Activated T-helper 1 cell treated with anti-CD3 and anti-CD28 coated beads, Interleukin-12 subunit alpha, Interleukin-12 subunit beta, Interleukin-2, Interleukin-4 antibody, amounts not matched to agents 30 ng/mL and 10 ng/mL and 1 ng/mL, durations not matched to agents 14 hours and 24 hours and 36 hours (primary cell): ENCODE measurements around the gene ASTN2. TPM values are rescaled to one million over a fixed set of nuclear protein-coding genes. Genes with fewer than 3 reads are reported as not detected.
"Not testable (repeated sequence)": the region's sequence is repeated elsewhere in the genome, so short reads cannot be mapped to it uniquely, and the experiment has no call there.

Source experiments
- DNase-seq: peaks from one replicate; pipeline ENCODE4 v3.0.0; 2021; ENCODE audit warnings: low spot score
- H3K27ac Mint-ChIP-seq: one replicate; pipeline ENCODE4 v1.8.0; 2021; ENCODE audit warnings: mild to moderate bottlenecking, mixed read lengths
- H3K27me3 Mint-ChIP-seq: one replicate; pipeline ENCODE4 v1.8.0; 2022; ENCODE audit warnings: mild to moderate bottlenecking, moderate library complexity, mixed read lengths; ENCODE audit not compliant: insufficient read depth
- H3K36me3 Mint-ChIP-seq: one replicate; pipeline ENCODE4 v1.8.0; 2021; ENCODE audit warnings: low read depth, mixed read lengths
- H3K4me1 Mint-ChIP-seq: one replicate; pipeline ENCODE4 v1.8.0; 2021; ENCODE audit warnings: low read depth, mixed read lengths
- H3K4me3 Mint-ChIP-seq: one replicate; pipeline ENCODE4 v1.8.0; 2021; ENCODE audit warnings: mild to moderate bottlenecking, moderate library complexity, mixed read lengths
- H3K9me3 Mint-ChIP-seq: one replicate; pipeline ENCODE4 v1.8.0; 2021; ENCODE audit warnings: mixed read lengths
- intact Hi-C: fragments of 100-400 bp; cut with micrococcal nuclease; formaldehyde crosslinking; loops from one replicate; pipeline ENCODE4 v1.15.1; 2024
- total RNA-seq: library from RNA; stranded (reverse); gene quantifications from 2 replicates; pipeline ENCODE4 v1.2.3, GENCODE V29; 2022

The ASTN2 gene
- total RNA-seq, 1 donor from 2014 or later: 3.3 TPM

DNA sequence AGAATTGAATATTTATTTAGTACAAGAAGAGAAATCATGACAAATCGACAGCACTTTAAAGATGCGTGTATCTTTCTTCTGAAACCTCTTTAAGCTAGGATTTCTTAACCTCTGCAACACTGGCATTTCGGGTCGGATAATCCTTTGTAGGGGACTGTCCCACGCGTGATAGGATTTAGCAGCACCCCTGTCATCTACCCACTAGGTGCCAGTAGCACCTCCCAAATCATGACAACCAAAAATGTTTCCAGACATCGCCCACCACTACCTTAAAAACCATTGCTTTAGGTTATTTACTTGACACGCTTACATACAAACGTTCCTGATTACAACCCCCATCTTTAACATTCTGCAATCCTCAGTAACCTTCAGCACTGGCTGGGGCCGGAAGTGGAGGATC, 504.7 kb downstream of the ASTN2 start:
- H3K4me3 Mint-ChIP-seq: no peak overlapping the region
- no peaks in the 10 kb centered on the region for H3K27me3 Mint-ChIP-seq
- no peaks in the 10 kb centered on the region for H3K4me1 Mint-ChIP-seq
- no peak overlapping the region for H3K27ac Mint-ChIP-seq
- H3K9me3 Mint-ChIP-seq: no peaks in the 10 kb centered on the region
- no peak for DNase-seq
- intact Hi-C loops: no loop called here
- H3K36me3 Mint-ChIP-seq: no peaks in the 10 kb centered on the region

DNA sequence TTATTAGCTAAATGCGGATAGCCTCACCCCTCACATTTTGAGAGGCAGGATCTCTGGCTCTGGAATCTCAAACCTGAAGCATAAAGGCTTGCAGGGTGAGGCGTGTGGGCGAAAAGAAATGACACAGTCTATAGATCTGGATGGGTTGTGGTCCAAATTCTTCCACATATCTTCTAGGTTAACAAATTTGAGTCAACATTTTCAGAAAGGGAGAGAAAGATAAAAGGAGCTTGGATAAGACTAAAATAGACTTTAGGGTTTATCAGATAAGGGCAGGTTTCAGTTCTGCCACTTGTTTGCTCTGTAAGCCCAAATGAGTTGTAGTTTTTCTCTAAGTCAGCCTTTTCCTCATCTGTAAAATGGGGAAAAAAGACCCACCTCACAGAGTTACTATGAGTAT, 506.9 kb downstream of the ASTN2 start:
- Mint-ChIP-seq H3K27me3 (no peaks in the 10 kb centered on the region), H3K27ac (no peak overlapping the region), H3K4me3 (no peak overlapping the region), H3K36me3 (no peaks in the 10 kb centered on the region), H3K4me1 (no peaks in the 10 kb centered on the region), H3K9me3 (no peaks in the 10 kb centered on the region)
- DNase-seq: no peak
- intact Hi-C loops: no loop called here

DNA sequence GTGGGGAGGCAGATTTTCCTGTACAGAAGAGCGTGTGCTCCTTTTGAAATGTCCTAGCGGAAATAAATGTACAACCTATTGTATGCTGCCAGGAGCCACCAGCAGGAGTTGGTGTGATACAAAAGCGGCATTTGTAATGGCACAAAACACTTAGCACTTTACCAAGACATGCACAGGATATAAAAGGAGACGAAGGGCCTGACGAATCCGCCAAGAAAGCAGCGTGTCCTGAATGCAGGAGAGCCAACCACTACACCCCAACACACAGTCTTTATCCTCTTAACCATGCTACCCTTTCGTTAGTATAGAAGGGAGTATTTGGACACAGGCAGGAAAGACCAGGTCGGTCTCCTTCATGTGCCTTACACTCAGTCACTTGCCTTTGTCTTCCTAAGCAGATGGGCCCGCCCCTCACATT, 509.7 kb downstream of the ASTN2 start:
- intact Hi-C loops: no loop called here
- H3K9me3 Mint-ChIP-seq: peaks cover under 1% of the 10 kb centered on the region
- no peak overlapping the region for H3K4me3 Mint-ChIP-seq
- no peaks in the 10 kb centered on the region for H3K4me1 Mint-ChIP-seq
- H3K36me3 Mint-ChIP-seq: no peaks in the 10 kb centered on the region
- H3K27ac Mint-ChIP-seq: no peak overlapping the region
- H3K27me3 Mint-ChIP-seq: no peaks in the 10 kb centered on the region
- DNase-seq: no peak

DNA sequence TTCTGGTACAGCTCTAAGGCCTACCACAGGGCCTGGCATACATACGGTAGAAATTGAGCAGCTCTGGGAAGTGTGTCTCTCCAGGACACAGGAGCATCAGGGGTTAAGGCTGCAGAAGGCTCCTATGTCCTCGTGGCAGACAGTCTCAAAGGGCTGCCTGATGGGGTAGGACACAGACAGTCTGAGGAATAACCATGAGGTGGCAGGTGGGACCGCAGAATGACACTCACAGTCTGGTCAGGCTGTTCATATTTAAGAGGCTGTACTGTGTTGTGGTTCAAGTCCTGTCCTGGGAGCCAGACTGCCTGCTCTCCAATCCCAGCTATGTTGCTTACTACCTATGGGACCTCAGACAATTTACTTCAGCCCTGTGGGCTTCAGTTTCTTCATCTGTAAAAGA, 510.7 kb downstream of the ASTN2 start:
- Mint-ChIP-seq H3K9me3 (peaks cover 4% of the 10 kb centered on the region), H3K27ac (no peak overlapping the region), H3K4me3 (no peak overlapping the region), H3K36me3 (no peaks in the 10 kb centered on the region), H3K27me3 (no peaks in the 10 kb centered on the region), H3K4me1 (no peaks in the 10 kb centered on the region)
- intact Hi-C loops: no loop called here
- no peak for DNase-seq

DNA sequence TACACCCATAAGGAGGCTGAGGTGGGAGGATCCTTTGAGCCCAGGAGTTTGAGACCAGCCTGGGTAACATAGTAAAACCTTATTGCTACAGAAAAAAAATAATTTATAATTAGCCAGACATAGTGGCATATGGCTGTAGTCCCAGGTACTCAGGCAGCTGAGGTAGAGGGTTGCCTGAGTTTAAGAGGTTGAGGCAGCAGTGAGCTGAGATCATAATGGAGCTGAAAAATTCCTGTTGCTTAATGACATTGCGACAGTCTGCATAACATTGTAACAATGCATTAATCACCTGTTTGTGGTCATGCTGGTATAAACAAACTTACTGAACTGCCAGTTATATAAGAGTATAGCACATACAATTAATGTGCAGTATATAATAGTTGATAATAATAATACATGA, 513.6 kb downstream of the ASTN2 start:
- no peak overlapping the region for H3K4me3 Mint-ChIP-seq
- H3K4me1 Mint-ChIP-seq: no peaks in the 10 kb centered on the region
- peaks cover 4% of the 10 kb centered on the region for H3K9me3 Mint-ChIP-seq
- H3K36me3 Mint-ChIP-seq: no peaks in the 10 kb centered on the region
- no peaks in the 10 kb centered on the region for H3K27me3 Mint-ChIP-seq
- no peak for DNase-seq
- intact Hi-C loops: no loop called here
- no peak overlapping the region for H3K27ac Mint-ChIP-seq

DNA sequence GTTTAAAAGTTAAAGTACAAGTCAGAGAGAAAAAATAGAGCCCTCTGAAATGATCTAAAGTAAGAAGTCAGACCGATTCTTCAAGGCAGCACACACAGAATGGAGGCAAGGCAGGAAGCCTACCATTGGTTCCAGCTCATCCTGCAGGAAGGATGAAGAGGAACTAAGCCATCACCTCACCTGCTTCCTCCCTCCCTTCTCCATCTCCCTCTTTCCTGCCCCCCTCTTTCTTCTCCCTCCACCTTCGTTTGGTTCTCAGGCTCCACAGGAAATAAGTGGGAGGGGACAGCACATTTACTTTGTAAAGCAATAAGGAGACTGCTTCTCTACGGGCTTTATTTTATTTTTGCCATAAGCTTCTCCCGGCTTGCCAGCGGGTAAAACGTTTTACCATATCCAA, 514.3 kb downstream of the ASTN2 start:
- Mint-ChIP-seq H3K27ac (no peak overlapping the region), H3K36me3 (no peaks in the 10 kb centered on the region), H3K4me3 (no peak overlapping the region), H3K9me3 (peaks cover 6% of the 10 kb centered on the region), H3K27me3 (no peaks in the 10 kb centered on the region), H3K4me1 (no peaks in the 10 kb centered on the region)
- DNase-seq: no peak
- intact Hi-C loops: no loop called here

DNA sequence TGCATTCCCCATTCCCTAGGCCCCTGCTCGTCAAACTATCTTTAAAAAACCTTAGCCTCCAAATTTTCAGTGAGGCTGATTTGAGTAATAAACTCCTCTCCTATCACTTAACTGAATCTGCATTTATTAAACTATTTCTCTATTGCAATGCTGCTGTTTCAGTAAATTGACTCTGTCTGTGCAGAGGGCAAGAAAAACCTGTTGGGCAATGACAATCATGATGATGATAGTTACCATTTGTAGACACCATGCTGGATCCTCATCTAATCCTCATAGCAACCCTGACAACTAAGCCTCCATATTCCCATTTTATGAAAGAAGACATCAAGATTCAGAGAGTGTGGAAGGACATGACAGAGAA, 514.9 kb downstream of the ASTN2 start:
- intact Hi-C loops: no loop called here
- H3K36me3 Mint-ChIP-seq: no peaks in the 10 kb centered on the region
- H3K27me3 Mint-ChIP-seq: no peaks in the 10 kb centered on the region
- DNase-seq: no peak
- no peak overlapping the region for H3K4me3 Mint-ChIP-seq
- no peaks in the 10 kb centered on the region for H3K4me1 Mint-ChIP-seq
- no peak overlapping the region for H3K27ac Mint-ChIP-seq
- H3K9me3 Mint-ChIP-seq: peaks cover 6% of the 10 kb centered on the region

DNA sequence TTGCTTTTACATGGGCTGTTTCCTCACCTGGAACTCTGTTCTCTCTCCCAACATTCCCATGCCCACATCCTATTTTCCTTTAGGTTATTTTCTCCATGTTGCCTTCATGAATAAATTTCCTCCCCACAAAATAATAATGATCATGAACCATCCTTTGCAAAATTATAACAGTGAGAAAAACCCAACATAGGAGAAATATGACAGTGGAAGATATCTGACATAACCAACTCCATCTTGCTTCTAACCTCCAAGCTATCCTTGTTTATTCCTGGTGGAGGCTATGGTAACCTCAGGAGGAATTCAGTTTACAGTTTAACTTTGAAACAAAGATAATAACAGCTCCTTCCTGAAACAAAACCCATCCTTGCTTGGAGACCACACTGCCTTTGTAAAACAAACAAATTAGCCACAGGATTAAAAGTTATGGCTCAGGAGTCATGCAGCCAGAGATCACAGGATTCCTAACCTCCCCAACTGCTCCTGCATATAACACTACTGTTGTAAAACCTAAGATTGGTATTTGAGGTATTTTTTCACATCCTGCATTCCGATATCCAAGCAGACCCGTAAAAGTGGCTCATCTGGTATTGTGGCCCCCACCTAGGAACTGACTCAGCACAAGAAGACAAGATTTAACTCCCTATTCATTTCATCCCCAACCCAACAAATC, 515.4 kb downstream of the ASTN2 start:
- H3K27ac Mint-ChIP-seq: no peak overlapping the region
- intact Hi-C loops: no loop called here
- no peaks in the 10 kb centered on the region for H3K27me3 Mint-ChIP-seq
- H3K4me1 Mint-ChIP-seq: no peaks in the 10 kb centered on the region
- no peak for DNase-seq
- H3K36me3 Mint-ChIP-seq: no peaks in the 10 kb centered on the region
- peaks cover 6% of the 10 kb centered on the region for H3K9me3 Mint-ChIP-seq
- no peak overlapping the region for H3K4me3 Mint-ChIP-seq

DNA sequence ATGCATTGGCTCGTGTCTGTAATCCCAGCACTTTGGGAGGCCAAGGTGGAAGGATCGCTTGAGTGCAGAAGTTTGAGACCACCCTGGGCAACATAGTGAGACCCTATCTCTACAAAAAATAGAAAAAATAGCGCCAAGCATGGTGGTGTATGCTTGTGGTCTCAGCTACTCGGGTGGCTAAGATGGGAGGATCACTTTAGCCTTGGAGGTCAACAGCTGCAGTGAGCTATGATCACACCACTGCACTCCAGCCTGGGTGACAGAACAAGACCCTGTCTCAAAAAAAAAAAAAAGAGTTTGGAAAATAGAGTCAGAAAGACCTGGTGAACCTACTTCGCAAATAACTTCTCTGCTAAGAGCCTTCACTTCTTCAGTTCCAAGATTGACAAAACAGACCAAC, 516.7 kb downstream of the ASTN2 start:
- H3K4me3 Mint-ChIP-seq, H3K36me3 Mint-ChIP-seq, H3K4me1 Mint-ChIP-seq, H3K9me3 Mint-ChIP-seq, H3K27ac Mint-ChIP-seq, intact Hi-C loops, H3K27me3 Mint-ChIP-seq, DNase-seq: not testable (repeated sequence)

DNA sequence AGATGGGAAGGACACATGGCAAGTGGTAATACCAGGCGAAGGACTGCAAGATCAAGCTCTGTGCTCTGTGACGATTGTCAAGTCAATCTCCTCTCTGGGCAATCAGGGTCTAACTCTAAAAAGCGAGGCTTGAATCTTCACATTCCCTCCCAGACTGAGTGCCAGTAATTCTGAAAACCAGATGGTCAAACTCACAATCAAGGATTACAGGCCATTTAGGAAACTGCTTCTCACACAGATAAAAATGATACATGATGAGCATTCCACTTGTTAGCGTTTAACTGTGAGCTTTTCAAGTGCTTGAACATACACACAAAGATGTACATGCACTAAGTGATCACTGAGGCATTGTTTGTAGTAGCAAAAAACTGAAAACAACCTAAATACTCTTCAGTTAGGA, 517.7 kb downstream of the ASTN2 start:
- intact Hi-C loops: no loop called here
- Mint-ChIP-seq H3K4me1 (no peaks in the 10 kb centered on the region), H3K27ac (no peak overlapping the region), H3K9me3 (peaks cover 6% of the 10 kb centered on the region), H3K36me3 (no peaks in the 10 kb centered on the region), H3K27me3 (no peaks in the 10 kb centered on the region), H3K4me3 (no peak overlapping the region)
- DNase-seq: no peak

DNA sequence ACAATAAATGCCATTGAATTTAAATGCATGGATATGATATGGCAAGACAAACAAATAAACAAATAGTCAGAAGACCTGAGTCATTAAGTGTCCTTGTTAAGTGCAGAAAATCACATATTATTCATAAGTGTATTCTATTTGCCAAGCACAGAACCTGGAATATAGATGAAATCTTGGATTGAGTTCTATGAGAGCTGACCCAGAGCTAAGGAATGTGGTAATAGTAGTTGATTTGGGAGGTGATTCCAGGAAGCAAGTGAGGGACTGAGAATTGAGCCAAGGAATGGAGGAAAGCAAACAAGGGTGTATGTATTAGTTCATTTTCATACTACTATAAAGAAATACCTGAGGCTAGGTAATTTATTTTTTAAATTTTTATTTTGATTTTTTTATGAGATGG, 518.9 kb downstream of the ASTN2 start:
- Mint-ChIP-seq H3K4me1 (no peaks in the 10 kb centered on the region), H3K27me3 (no peaks in the 10 kb centered on the region), H3K36me3 (no peaks in the 10 kb centered on the region), H3K9me3 (peaks cover 6% of the 10 kb centered on the region), H3K27ac (no peak overlapping the region), H3K4me3 (no peak overlapping the region)
- no peak for DNase-seq
- intact Hi-C loops: no loop called here

DNA sequence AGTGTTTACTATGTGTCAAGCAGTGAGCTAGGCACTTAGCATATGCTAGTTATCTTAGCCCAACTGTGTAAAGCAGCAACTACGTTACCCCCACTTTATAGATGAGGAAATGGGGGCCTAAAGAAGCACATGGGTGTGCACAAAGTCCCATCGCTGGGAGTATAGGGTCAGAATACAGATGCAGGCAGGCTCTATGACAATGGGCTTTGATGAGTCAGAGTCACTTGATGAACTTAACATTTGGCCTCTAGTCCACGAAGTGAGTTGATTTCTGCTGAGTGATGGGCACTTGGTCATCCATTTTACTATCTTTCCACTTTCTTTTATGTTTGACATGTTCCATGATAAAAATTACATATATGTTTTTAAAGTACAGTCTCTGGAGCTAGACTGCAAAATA, 523.4 kb downstream of the ASTN2 start:
- no peak for DNase-seq
- H3K36me3 Mint-ChIP-seq: no peaks in the 10 kb centered on the region
- no peaks in the 10 kb centered on the region for H3K27me3 Mint-ChIP-seq
- H3K9me3 Mint-ChIP-seq: peaks cover 3% of the 10 kb centered on the region
- H3K4me3 Mint-ChIP-seq: no peak overlapping the region
- no peak overlapping the region for H3K27ac Mint-ChIP-seq
- no peaks in the 10 kb centered on the region for H3K4me1 Mint-ChIP-seq
- intact Hi-C loops: no loop called here

DNA sequence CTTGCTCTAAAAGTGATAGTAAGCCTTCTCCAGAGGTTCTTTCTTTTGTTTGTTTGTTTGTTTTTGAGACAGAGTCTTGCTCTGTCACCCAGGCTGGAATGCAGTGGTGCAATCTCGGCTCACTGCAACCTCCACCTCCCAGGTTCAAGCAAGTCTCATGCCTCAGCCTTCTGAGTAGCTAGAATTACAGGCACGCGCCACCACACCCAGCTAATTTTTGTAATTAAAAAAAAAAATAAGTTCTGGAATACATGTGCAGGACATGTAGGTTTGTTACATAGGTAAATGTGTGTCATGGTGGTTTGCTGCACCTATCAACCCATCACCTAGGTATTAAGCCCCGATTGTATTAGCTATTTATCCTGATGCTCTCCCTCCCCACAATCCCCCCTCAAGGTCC, 526.4 kb downstream of the ASTN2 start:
- H3K27me3 Mint-ChIP-seq, H3K9me3 Mint-ChIP-seq, H3K36me3 Mint-ChIP-seq, H3K4me3 Mint-ChIP-seq, H3K27ac Mint-ChIP-seq, DNase-seq, H3K4me1 Mint-ChIP-seq, intact Hi-C loops: not testable (repeated sequence)

DNA sequence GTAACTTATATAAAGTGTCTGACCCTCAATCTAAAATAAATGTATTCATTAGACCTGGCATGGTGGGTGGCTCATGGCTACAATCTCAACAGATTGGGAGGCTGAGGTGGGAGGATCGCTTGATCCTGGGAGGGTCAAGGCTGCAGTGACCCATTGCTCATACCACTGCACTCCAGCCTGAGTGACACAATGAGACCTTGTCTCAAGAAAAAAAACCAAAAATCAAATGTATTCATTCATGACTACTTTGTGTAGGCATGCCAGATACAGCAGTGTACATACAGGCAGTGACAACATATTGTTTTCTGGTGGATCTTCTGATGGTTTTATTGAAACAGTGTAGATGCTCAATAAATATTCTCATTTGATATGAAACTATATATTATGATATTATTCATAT, 526.8 kb downstream of the ASTN2 start:
- DNase-seq: no peak
- no peaks in the 10 kb centered on the region for H3K36me3 Mint-ChIP-seq
- no peak overlapping the region for H3K27ac Mint-ChIP-seq
- no peaks in the 10 kb centered on the region for H3K4me1 Mint-ChIP-seq
- intact Hi-C loops: no loop called here
- H3K4me3 Mint-ChIP-seq: no peak overlapping the region
- H3K27me3 Mint-ChIP-seq: no peaks in the 10 kb centered on the region
- H3K9me3 Mint-ChIP-seq: no peaks in the 10 kb centered on the region
